IMR-90 (cell line): ENCODE data around the gene NOD2. TPM values are rescaled to one million over a fixed set of nuclear protein-coding genes. Genes with fewer than 3 reads are reported as not detected.

ENCODE experiments used
- ATAC-seq: fragments of 200-7000 bp; cut with Tn5 transposase; 2 replicates; pipeline ENCODE4 v1.9.1; 2020; ENCODE audit warnings: low read depth, mild to moderate bottlenecking, moderate library complexity
- BruUV-seq: library from RNA; stranded (reverse); fragments of 400-500 nt; replicated peaks from 2 replicates; lab custom pipeline; 2021; lab: Mats Ljungman, UMichigan
- CTCF ChIA-PET: fragments of 300-600 bp; formaldehyde crosslinking; extraction: SDS; loops from one replicate; lab custom pipeline; 2021; ENCODE audit warnings: antibody characterized with exemption; lab: Yijun Ruan, JAX
- POLR2A ChIA-PET: fragments of 300-600 bp; sonication (Branson Sonifier 250); formaldehyde crosslinking; loops from one replicate; lab custom pipeline; 2022; ENCODE audit warnings: antibody characterized with exemption; ENCODE audit not compliant: unreplicated experiment; lab: Charles Lee
- DNase-seq: peaks from one replicate; pipeline ENCODE4 v3.0.0; 2013
- H2AFZ ChIP-seq: replicated peaks from 2 replicates; pipeline ENCODE3; 2013; ENCODE audit warnings: low read length, mild to moderate bottlenecking; ENCODE audit not compliant: poor library complexity
- H2AK5ac ChIP-seq: 2 replicates; pipeline ENCODE4 v1.6.1; 2013; ENCODE audit warnings: low read depth, low read length, inconsistent platforms
- H2AK9ac ChIP-seq: replicated peaks from 2 replicates; pipeline ENCODE3; 2013; ENCODE audit warnings: mild to moderate bottlenecking, low read depth, low read length, moderate library complexity; ENCODE audit not compliant: poor library complexity
- H2BK120ac ChIP-seq: 2 replicates; pipeline ENCODE4 v1.6.1; 2013; ENCODE audit warnings: low read depth, low read length, inconsistent platforms
- H2BK15ac ChIP-seq: 3 replicates; pipeline ENCODE4 v1.6.1; 2013; ENCODE audit warnings: low read depth, low read length, inconsistent platforms
- H2BK20ac ChIP-seq: 2 replicates; pipeline ENCODE4 v1.6.1; 2013; ENCODE audit warnings: low read depth, mild to moderate bottlenecking, inconsistent platforms, low read length, moderate library complexity
- H2BK5ac ChIP-seq: 2 replicates; pipeline ENCODE4 v1.6.1; 2013; ENCODE audit warnings: mild to moderate bottlenecking, low read depth, low read length, inconsistent platforms; ENCODE audit not compliant: poor library complexity, severe bottlenecking
- H3K14ac ChIP-seq: replicated peaks from 2 replicates; pipeline ENCODE4 v1.6.1; 2013; ENCODE audit warnings: low read depth, low read length, inconsistent platforms
- H3K18ac ChIP-seq: 2 replicates; pipeline ENCODE4 v1.6.1; 2013; ENCODE audit warnings: low read depth, low read length, control low read depth
- H3K23ac ChIP-seq: 2 replicates; pipeline ENCODE4 v1.6.1; 2013; ENCODE audit warnings: low read depth, low read length, inconsistent platforms
- H3K27ac ChIP-seq: 2 replicates; pipeline ENCODE4 v1.5.1; 2013; ENCODE audit warnings: mild to moderate bottlenecking, control low read depth, low read length; ENCODE audit not compliant: insufficient read depth
- H3K27me3 ChIP-seq: 2 replicates; pipeline ENCODE4 v1.6.1; 2013; ENCODE audit warnings: low read length; ENCODE audit not compliant: control insufficient read depth, insufficient read depth
- H3K36me3 ChIP-seq: 2 replicates; pipeline ENCODE4 v1.6.1; 2013; ENCODE audit warnings: low read length, mixed read lengths; ENCODE audit not compliant: control insufficient read depth, insufficient read depth
- H3K4ac ChIP-seq: 2 replicates; pipeline ENCODE4 v1.6.1; 2013; ENCODE audit warnings: low read depth, low read length, inconsistent platforms
- H3K4me1 ChIP-seq: 2 replicates; pipeline ENCODE4 v1.6.1; 2013; ENCODE audit warnings: low read length, mixed read lengths; ENCODE audit not compliant: control insufficient read depth, insufficient read depth
- H3K4me2 ChIP-seq: 2 replicates; pipeline ENCODE4 v1.6.1; 2013; ENCODE audit warnings: low read depth, mild to moderate bottlenecking, control low read depth, low read length, moderate library complexity
- H3K4me3 ChIP-seq: 2 replicates; pipeline ENCODE4 v1.5.1; 2013; ENCODE audit warnings: low read depth, mild to moderate bottlenecking, control low read depth, low read length, moderate library complexity; ENCODE audit not compliant: insufficient read depth
- H3K56ac ChIP-seq: 2 replicates; pipeline ENCODE4 v1.6.1; 2013; ENCODE audit warnings: low read length, inconsistent platforms; ENCODE audit not compliant: insufficient read depth; ENCODE audit errors: extremely low read depth
- H3K79me1 ChIP-seq, 2 experiments: 2 replicates each; pipeline ENCODE4 v1.6.1; 2013; ENCODE audit warnings: low read length in 2 of 2, inconsistent platforms in 1 of 2, low read depth in 1 of 2
- H3K9ac ChIP-seq: 2 replicates; pipeline ENCODE4 v1.6.1; 2013; ENCODE audit warnings: low read depth, low read length, control low read depth
- H3K9me1 ChIP-seq: 2 replicates; pipeline ENCODE4 v1.6.1; 2013; ENCODE audit warnings: low read length, inconsistent platforms; ENCODE audit not compliant: insufficient read depth
- H3K9me3 ChIP-seq: 2 replicates; pipeline ENCODE4 v1.6.1; 2013; ENCODE audit warnings: low read length; ENCODE audit not compliant: control insufficient read depth, insufficient read depth
- H4K20me1 ChIP-seq: 2 replicates; pipeline ENCODE4 v1.6.1; 2013; ENCODE audit warnings: low read length, inconsistent platforms; ENCODE audit not compliant: insufficient read depth
- H4K5ac ChIP-seq: 2 replicates; pipeline ENCODE4 v1.6.1; 2013; ENCODE audit warnings: mild to moderate bottlenecking, low read depth, low read length, control low read depth
- H4K8ac ChIP-seq, 2 experiments: 2 replicates each; pipeline ENCODE4 v1.6.1; 2013; ENCODE audit warnings: low read depth in 2 of 2, low read length in 2 of 2, control low read depth in 1 of 2, inconsistent platforms in 1 of 2
- H4K91ac ChIP-seq: 2 replicates; pipeline ENCODE4 v1.6.1; 2013; ENCODE audit warnings: low read depth, low read length, inconsistent platforms; ENCODE audit not compliant: insufficient read depth
- BHLHE40 ChIP-seq: fragments of 150-350 bp; IDR thresholded peaks from 2 replicates; pipeline ENCODE4 v1.6.1; 2016; ENCODE audit warnings: mild to moderate bottlenecking, low read depth, low read length
- CEBPB ChIP-seq: IDR thresholded peaks from 2 replicates; pipeline ENCODE4 v1.6.1; 2012; ENCODE audit warnings: low read depth, low read length, improper control_type of control experiment
- CHD1 ChIP-seq: IDR thresholded peaks from 2 replicates; pipeline ENCODE4 v1.6.1; 2012; ENCODE audit warnings: low read depth, low read length, improper control_type of control experiment
- FOS ChIP-seq: fragments of 150-350 bp; IDR thresholded peaks from 2 replicates; pipeline ENCODE4 v1.6.1; 2016; ENCODE audit warnings: low read depth, low read length
- MAFK ChIP-seq: IDR thresholded peaks from 2 replicates; pipeline ENCODE4 v1.6.1; 2012; ENCODE audit warnings: low read depth, low read length, improper control_type of control experiment
- MAZ ChIP-seq: IDR thresholded peaks from 2 replicates; pipeline ENCODE4 v1.6.1; 2012; ENCODE audit warnings: low read depth, mild to moderate bottlenecking, low read length, improper control_type of control experiment, moderate library complexity, borderline replicate concordance
- MXI1 ChIP-seq: IDR thresholded peaks from 2 replicates; pipeline ENCODE4 v1.6.1; 2012; ENCODE audit warnings: low read depth, mild to moderate bottlenecking, low read length, moderate library complexity, borderline replicate concordance
- NFE2L2 ChIP-seq: fragments of 150-350 bp; IDR thresholded peaks from 2 replicates; pipeline ENCODE4 v1.6.1; 2016; ENCODE audit warnings: low read depth, mild to moderate bottlenecking, low read length
- POLR2A ChIP-seq: IDR thresholded peaks from 2 replicates; pipeline ENCODE4 v1.6.1; 2012; ENCODE audit warnings: mild to moderate bottlenecking, low read depth, low read length
- RAD21 ChIP-seq: IDR thresholded peaks from 2 replicates; pipeline ENCODE4 v1.6.1; 2012; ENCODE audit warnings: low read length, improper control_type of control experiment
- RCOR1 ChIP-seq: IDR thresholded peaks from 2 replicates; pipeline ENCODE4 v1.6.1; 2012; ENCODE audit warnings: mild to moderate bottlenecking, low read length, improper control_type of control experiment; ENCODE audit not compliant: insufficient replicate concordance
- RFX5 ChIP-seq: IDR thresholded peaks from 2 replicates; pipeline ENCODE4 v1.8.0; 2012; ENCODE audit warnings: low read depth, mild to moderate bottlenecking, low read length, moderate library complexity
- SMC3 ChIP-seq: fragments of 150-350 bp; IDR thresholded peaks from 2 replicates; pipeline ENCODE4 v1.6.1; 2016; ENCODE audit warnings: low read depth, mild to moderate bottlenecking, antibody characterized with exemption, low read length, moderate library complexity
- WGBS, 2 experiments: methylation state at CpG; one replicate each; pipeline versions ENCODE4 v1.1.5 to v1.1.7; 2013; ENCODE audit warnings: missing lambda C conversion rate in 2 of 2; ENCODE audit not compliant: insufficient read length in 1 of 2; ENCODE audit errors: extremely low coverage in 2 of 2; 5-methylcytosine and 5-hydroxymethylcytosine counted together
- dilution Hi-C: fragments of 300-500 bp; cut with HindIII; formaldehyde crosslinking; loops from one replicate; pipeline ENCODE4 v1.14.3; 2018; ENCODE audit warnings: low sequenced_read_pairs; ENCODE audit not compliant: unreplicated experiment
- in situ Hi-C: fragments of 300-500 bp; cut with MboI; formaldehyde crosslinking; loops from 3 replicates; pipeline ENCODE4 v1.14.3; 2019; ENCODE audit warnings: low sequenced_read_pairs, inconsistent platforms, mixed read lengths
- intact Hi-C: fragments of 100-400 bp; cut with micrococcal nuclease; formaldehyde crosslinking; loops from 2 replicates; pipeline ENCODE4 v1.10.0; 2022
- polyA plus RNA-seq, 3 experiments: library from polyadenylated mRNA; depleted of rRNA; stranded (reverse); fragments of >200 nt; gene quantifications; 2 replicates each; pipeline ENCODE4 v1.2.3, GENCODE V29; 2012; ENCODE audit warnings: low replicate concordance in 1 of 3
- total RNA-seq: library from RNA; depleted of rRNA; stranded (reverse); fragments of >200 nt; gene quantifications from 2 replicates; pipeline ENCODE4 v1.2.3, GENCODE V29; 2012
- TF ChIP-seq, protein P1 (sequence below): fragments of 150-350 bp; IDR thresholded peaks from 2 replicates; pipeline ENCODE4 v1.6.1; 2017; ENCODE audit warnings: mild to moderate bottlenecking, antibody characterized with exemption, low read length, low read depth
- TF ChIP-seq, protein P2 (sequence below): conservative IDR thresholded peaks from 2 replicates; pipeline ENCODE4 v1.5.1; 2012; ENCODE audit warnings: mild to moderate bottlenecking, low read depth, low read length, improper control_type of control experiment
- TF ChIP-seq, protein P3 (sequence below): fragments of 150-350 bp; IDR thresholded peaks from 2 replicates; pipeline ENCODE4 v1.6.1; 2016; ENCODE audit warnings: low read depth, mild to moderate bottlenecking, low read length, moderate library complexity, borderline replicate concordance

Gene NOD2
- total and polyA plus RNA-seq, 2 of the 4 experiments (the other 2 are of a cell fraction), result not detected

DNA sequence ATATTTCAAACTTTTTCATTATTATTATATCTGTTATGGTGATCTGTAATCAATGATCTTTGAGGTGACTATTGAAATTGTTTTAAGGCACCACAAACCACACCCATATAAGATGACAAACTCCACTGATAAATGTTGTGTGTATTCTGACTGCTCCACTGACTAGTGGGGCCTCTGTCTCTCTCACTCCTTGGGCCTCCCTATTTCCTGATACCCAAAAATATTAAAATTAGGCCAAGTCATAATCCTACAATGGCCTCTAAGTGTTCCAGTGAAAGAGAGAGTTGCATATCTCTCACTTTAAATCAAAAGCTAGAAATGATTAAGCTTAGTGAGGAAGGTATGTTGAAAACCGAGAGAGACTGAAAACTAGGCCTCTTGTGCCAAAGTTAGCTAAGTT, 71.9 kb downstream of the NOD2 start:
- H3K27me3 ChIP-seq, result no peaks in the 10 kb centered on the region
- WGBS, 2 experiments, result no CpG with 5 or more reads among the region's 1 CpG
- no peaks in the 10 kb centered on the region for H3K4me1 ChIP-seq
- H3K23ac ChIP-seq, result no peak overlapping the region
- no peak overlapping the region for H3K4ac ChIP-seq
- TF ChIP-seq, protein P1, sequence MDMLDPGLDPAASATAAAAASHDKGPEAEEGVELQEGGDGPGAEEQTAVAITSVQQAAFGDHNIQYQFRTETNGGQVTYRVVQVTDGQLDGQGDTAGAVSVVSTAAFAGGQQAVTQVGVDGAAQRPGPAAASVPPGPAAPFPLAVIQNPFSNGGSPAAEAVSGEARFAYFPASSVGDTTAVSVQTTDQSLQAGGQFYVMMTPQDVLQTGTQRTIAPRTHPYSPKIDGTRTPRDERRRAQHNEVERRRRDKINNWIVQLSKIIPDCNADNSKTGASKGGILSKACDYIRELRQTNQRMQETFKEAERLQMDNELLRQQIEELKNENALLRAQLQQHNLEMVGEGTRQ, result no peak
- TF ChIP-seq SMC3, result no peak
- no peak for TF ChIP-seq RCOR1
- TF ChIP-seq MXI1, result no peak
- no peak for TF ChIP-seq FOS
- TF ChIP-seq, protein P2, sequence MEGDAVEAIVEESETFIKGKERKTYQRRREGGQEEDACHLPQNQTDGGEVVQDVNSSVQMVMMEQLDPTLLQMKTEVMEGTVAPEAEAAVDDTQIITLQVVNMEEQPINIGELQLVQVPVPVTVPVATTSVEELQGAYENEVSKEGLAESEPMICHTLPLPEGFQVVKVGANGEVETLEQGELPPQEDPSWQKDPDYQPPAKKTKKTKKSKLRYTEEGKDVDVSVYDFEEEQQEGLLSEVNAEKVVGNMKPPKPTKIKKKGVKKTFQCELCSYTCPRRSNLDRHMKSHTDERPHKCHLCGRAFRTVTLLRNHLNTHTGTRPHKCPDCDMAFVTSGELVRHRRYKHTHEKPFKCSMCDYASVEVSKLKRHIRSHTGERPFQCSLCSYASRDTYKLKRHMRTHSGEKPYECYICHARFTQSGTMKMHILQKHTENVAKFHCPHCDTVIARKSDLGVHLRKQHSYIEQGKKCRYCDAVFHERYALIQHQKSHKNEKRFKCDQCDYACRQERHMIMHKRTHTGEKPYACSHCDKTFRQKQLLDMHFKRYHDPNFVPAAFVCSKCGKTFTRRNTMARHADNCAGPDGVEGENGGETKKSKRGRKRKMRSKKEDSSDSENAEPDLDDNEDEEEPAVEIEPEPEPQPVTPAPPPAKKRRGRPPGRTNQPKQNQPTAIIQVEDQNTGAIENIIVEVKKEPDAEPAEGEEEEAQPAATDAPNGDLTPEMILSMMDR, result no peak
- TF ChIP-seq MAZ, result no peak
- TF ChIP-seq BHLHE40, result no peak
- no peak for TF ChIP-seq POLR2A
- TF ChIP-seq MAFK, result no peak
- TF ChIP-seq RFX5, result no peak
- TF ChIP-seq, protein P3, sequence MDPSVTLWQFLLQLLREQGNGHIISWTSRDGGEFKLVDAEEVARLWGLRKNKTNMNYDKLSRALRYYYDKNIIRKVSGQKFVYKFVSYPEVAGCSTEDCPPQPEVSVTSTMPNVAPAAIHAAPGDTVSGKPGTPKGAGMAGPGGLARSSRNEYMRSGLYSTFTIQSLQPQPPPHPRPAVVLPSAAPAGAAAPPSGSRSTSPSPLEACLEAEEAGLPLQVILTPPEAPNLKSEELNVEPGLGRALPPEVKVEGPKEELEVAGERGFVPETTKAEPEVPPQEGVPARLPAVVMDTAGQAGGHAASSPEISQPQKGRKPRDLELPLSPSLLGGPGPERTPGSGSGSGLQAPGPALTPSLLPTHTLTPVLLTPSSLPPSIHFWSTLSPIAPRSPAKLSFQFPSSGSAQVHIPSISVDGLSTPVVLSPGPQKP, result no peak
- TF ChIP-seq CEBPB, result no peak
- TF ChIP-seq NFE2L2, result no peak
- no peak for TF ChIP-seq RAD21
- no peak for TF ChIP-seq CHD1
- H3K79me1 ChIP-seq, result peaks cover 3 to 9% of the 10 kb centered on the region in 2 experiments; a peak in 3 of 4 replicates
- no peak overlapping the region for H2AK5ac ChIP-seq
- POLR2A ChIA-PET, result no interaction called here
- 0 out of 2 replicates have a peak, but pooled peaks cover 3% of the 10 kb centered on the region for H3K36me3 ChIP-seq
- no peak overlapping the region for H3K14ac ChIP-seq
- H3K18ac ChIP-seq, result no peak overlapping the region
- ATAC-seq, result no peak
- no TSS peak for BruUV-seq
- no peak overlapping the region for H2AK9ac ChIP-seq
- no peak overlapping the region for H4K5ac ChIP-seq
- H3K9ac ChIP-seq, result no peak overlapping the region
- no peak overlapping the region for H2BK20ac ChIP-seq
- H4K20me1 ChIP-seq, result no peaks in the 10 kb centered on the region
- H3K27ac ChIP-seq, result no peak overlapping the region
- H4K8ac ChIP-seq, result no peak overlapping the region
- H2BK15ac ChIP-seq, result no peak overlapping the region
- no peak overlapping the region for H3K4me2 ChIP-seq
- dilution Hi-C loops, result no loop called here
- H2BK5ac ChIP-seq, result no peak overlapping the region
- CTCF ChIA-PET, result no interaction called here
- peaks cover 6% of the 10 kb centered on the region; the same call in 1 of the 2 replicates for H3K9me3 ChIP-seq
- H4K91ac ChIP-seq, result no peak overlapping the region
- no peak overlapping the region for H2AFZ ChIP-seq
- H3K56ac ChIP-seq, result no peak overlapping the region
- no peaks in the 10 kb centered on the region for H3K9me1 ChIP-seq
- H3K4me3 ChIP-seq, result no peak overlapping the region
- DNase-seq, result no peak
- H2BK120ac ChIP-seq, result no peak overlapping the region
- intact Hi-C loops, result no loop called here
- in situ Hi-C loops, result no loop called here
